Gastrocnemius medialis (tissue), 4 donors: ENCODE measurements around the gene SEL1L2. TPM values are rescaled to one million over a fixed set of nuclear protein-coding genes. Genes with fewer than 3 reads are reported as not detected.

Source experiments
- ATAC-seq, 2 donors: fragments of 150-250 bp; one replicate each; pipeline ENCODE4 v1.9.1; 2016
- DNase-seq, 2 donors: peaks; one replicate each; pipeline ENCODE4 v3.0.0-alpha.2; 2019
- H3K27ac ChIP-seq, 4 donors: fragments of 200-600 bp; sonication (generic); 1 replicate in 1 of 4; 2 replicates in 3 of 4; pipeline ENCODE4 v1.5.1; 2016 to 2018; ENCODE audit warnings: mild to moderate bottlenecking in 2 of 4, moderate library complexity in 1 of 4
- H3K27me3 ChIP-seq, 3 donors: fragments of 200-600 bp; sonication (generic) in 2 of 3; 1 replicate in 1 of 3; 2 replicates in 2 of 3; pipeline versions ENCODE4 v1.5.1 to v1.6.0; 2016 to 2019; ENCODE audit warnings: mild to moderate bottlenecking in 1 of 3, moderate library complexity in 1 of 3
- H3K36me3 ChIP-seq, 2 donors: fragments of 200-600 bp; sonication (generic) in 1 of 2; one replicate each; pipeline ENCODE4 v1.5.1; 2017 to 2018
- H3K4me1 ChIP-seq, 2 donors: fragments of 200-600 bp; sonication (generic) in 1 of 2; one replicate each; pipeline ENCODE4 v1.5.1; 2016 to 2017; ENCODE audit warnings: mild to moderate bottlenecking in 2 of 2
- H3K4me3 ChIP-seq, 4 donors: fragments of 200-600 bp; sonication (generic) in 3 of 4; 1 replicate in 1 of 4; 2 replicates in 3 of 4; pipeline ENCODE4 v1.5.1; 2016 to 2019; ENCODE audit warnings: mild to moderate bottlenecking in 2 of 4
- H3K9me3 ChIP-seq, 3 donors: fragments of 200-600 bp; sonication (generic) in 2 of 3; 1 replicate in 1 of 3; 2 replicates in 2 of 3; pipeline ENCODE4 v1.5.1; 2016 to 2019
- CTCF ChIP-seq, 5 experiments: fragments of 450-650 bp in 3 of 5; fragments of 200-600 bp in 2 of 5; sonication (generic) in 2 of 5; IDR thresholded peaks in 4 of 5; conservative IDR thresholded peaks in 1 of 5; 1 replicate in 4 of 5; 2 replicates in 1 of 5; pipeline ENCODE4 v1.5.1; 2016 to 2019; ENCODE audit warnings: antibody characterized with exemption in 5 of 5, mild to moderate bottlenecking in 3 of 5, moderate library complexity in 3 of 5
- POLR2A ChIP-seq, 2 donors: fragments of 450-650 bp; IDR thresholded peaks; one replicate each; pipeline ENCODE4 v1.6.1; 2017; ENCODE audit warnings: antibody characterized with exemption in 2 of 2, mild to moderate bottlenecking in 2 of 2, moderate library complexity in 2 of 2
- in situ Hi-C, 4 donors: fragments of 200-750 bp; cut with MboI; loops; one replicate each; pipeline versions ENCODE4 v1.15.0 to v1.8.0; 2017; ENCODE audit warnings: low sequenced_read_pairs in 4 of 4
- intact Hi-C: fragments of 100-400 bp; cut with DNase I; formaldehyde crosslinking; loops from one replicate; pipeline ENCODE4 v1.15.1; 2023; ENCODE audit warnings: low total_unique reads
- total RNA-seq, 4 donors: library from RNA; depleted of rRNA; stranded (reverse); fragments of >200 nt; gene quantifications; one replicate each; pipeline versions ENCODE4 v1.1.0 to v1.2.3, GENCODE V29; 2016

SEL1L2 gene
- total RNA-seq, 4 donors from 2014 or later, result 0.71 TPM; not detected in 3

- Histone ChIP-seq H3K27me3 (no peaks in the 10 kb centered on the region), H3K27ac (no peak overlapping the region), H3K9me3 (no peaks in the 10 kb centered on the region), H3K4me3 (no peak overlapping the region), H3K36me3 (no peaks in the 10 kb centered on the region), H3K4me1 (no peaks in the 10 kb centered on the region)
- no peak for DNase-seq
- no peak for TF ChIP-seq CTCF (IDR thresholded peaks at IDR 0.05 in 4 of 5, conservative IDR thresholded peaks at IDR 0.05 in 1 of 5)
- TF ChIP-seq POLR2A (IDR thresholded peaks at IDR 0.05), result no peak
- no peak for ATAC-seq
- intact Hi-C loops, result no loop called here
- in situ Hi-C loops, result no loop called here
Observed at GRCh38 chr20:13878566-13878965, 111.8 kb downstream of the SEL1L2 start.

GRCh38 chr20:13877793-13878192 is 112.6 kb downstream of the SEL1L2 start:
- ATAC-seq (no peak), DNase-seq (no peak)
- H3K27me3 ChIP-seq, result no peaks in the 10 kb centered on the region
- intact Hi-C loops (no loop called here), in situ Hi-C loops (no loop called here)
- H3K4me1 ChIP-seq, result no peaks in the 10 kb centered on the region
- no peak overlapping the region for H3K4me3 ChIP-seq
- H3K9me3 ChIP-seq, result no peaks in the 10 kb centered on the region
- TF ChIP-seq POLR2A (IDR thresholded peaks at IDR 0.05) (no peak), CTCF (IDR thresholded peaks at IDR 0.05 in 4 of 5, conservative IDR thresholded peaks at IDR 0.05 in 1 of 5) (no peak)
- H3K36me3 ChIP-seq, result no peaks in the 10 kb centered on the region
- no peak overlapping the region for H3K27ac ChIP-seq

- Histone ChIP-seq H3K27me3 (no peaks in the 10 kb centered on the region), H3K4me3 (no peak overlapping the region), H3K36me3 (no peaks in the 10 kb centered on the region), H3K27ac (no peak overlapping the region), H3K9me3 (no peaks in the 10 kb centered on the region), H3K4me1 (no peaks in the 10 kb centered on the region)
- in situ Hi-C loops (no loop called here), intact Hi-C loops (no loop called here)
- ATAC-seq, result no peak
- DNase-seq, result no peak
- no peak for TF ChIP-seq CTCF (IDR thresholded peaks at IDR 0.05 in 4 of 5, conservative IDR thresholded peaks at IDR 0.05 in 1 of 5)
Observed at GRCh38 chr20:13875265-13875811, 115.1 kb downstream of the SEL1L2 start.

- Histone ChIP-seq H3K27me3 (no peaks in the 10 kb centered on the region), H3K9me3 (no peaks in the 10 kb centered on the region), H3K4me1 (peaks cover 4 to 6% of the 10 kb centered on the region in 2 donors), H3K4me3 (no peak overlapping the region), H3K36me3 (no peaks in the 10 kb centered on the region), H3K27ac (no peak overlapping the region)
- intact Hi-C loops, result no loop called here
- in situ Hi-C loops, result no loop called here
- TF ChIP-seq CTCF (IDR thresholded peaks at IDR 0.05 in 4 of 5, conservative IDR thresholded peaks at IDR 0.05 in 1 of 5), result no peak
- TF ChIP-seq POLR2A (IDR thresholded peaks at IDR 0.05), result no peak
- DNase-seq (no peak), ATAC-seq (no peak)
Observed at GRCh38 chr20:13874394-13875157, 115.8 kb downstream of the SEL1L2 start.
